CD4-positive, CD25-positive, alpha-beta regulatory T cell (primary cell): ENCODE measurements around the gene ZNF831. TPM values are rescaled to one million over a fixed set of nuclear protein-coding genes. Genes with fewer than 3 reads are reported as not detected.

Experiments
- polyA plus RNA-seq, 4 donors: library from polyadenylated mRNA; unstranded; fragments of 300-500 nt; fragmentation: Illumina TruSeq; gene quantifications; one replicate each; pipeline ENCODE4 v1.2.3, GENCODE V29; 2021
- total RNA-seq: library from RNA; stranded (reverse); gene quantifications from one replicate; pipeline ENCODE4 v1.2.3, GENCODE V29; 2022

ZNF831 gene
- total and polyA plus RNA-seq, 5 donors from 2014 or later, result 15.9 to 90.3 (median 19.2) TPM

Other genes with a start within 250 kb of the ZNF831 start
- 66.3 TPM for gene NELFCD, start 182.6 kb upstream of the ZNF831 start, total RNA-seq
- gene NELFCD, start 182.6 kb upstream of the ZNF831 start, polyA plus RNA-seq, result 10 to 100 TPM; 58.6 to 68.2 (median 59.4) TPM
- gene CTSZ, start 156.6 kb upstream of the ZNF831 start, total RNA-seq, result 26.6 TPM
- gene CTSZ, start 156.6 kb upstream of the ZNF831 start, polyA plus RNA-seq, result 1 to 10 TPM; 1.8 to 3.4 (median 3.2) TPM
- gene TUBB1, start 144.4 kb upstream of the ZNF831 start, total RNA-seq, result 31.7 TPM
- gene TUBB1, start 144.4 kb upstream of the ZNF831 start, polyA plus RNA-seq, result under 1 TPM; 0.07 to 0.22 (median 0.13) TPM
- gene ATP5F1E, start 131.5 kb upstream of the ZNF831 start, total RNA-seq, result 54.9 TPM
- gene ATP5F1E, start 131.5 kb upstream of the ZNF831 start, polyA plus RNA-seq, result 100 to 1,000 TPM in 2 of 4 donors, 10 to 100 TPM in 2; 85.6 to 145 (median 102) TPM
- 50.4 TPM for gene PRELID3B, start 121.0 kb upstream of the ZNF831 start, total RNA-seq
- 10 to 100 TPM; 33.8 to 44.7 (median 37.6) TPM for gene PRELID3B, start 121.0 kb upstream of the ZNF831 start, polyA plus RNA-seq
- gene EDN3, start 136.8 kb downstream of the ZNF831 start, total RNA-seq, result 0.44 TPM
- gene EDN3, start 136.8 kb downstream of the ZNF831 start, polyA plus RNA-seq, result not detected